HL-60/S4 treated with retinoic acid at 250 ng/mL for 4 days and 3 days (cell line): ENCODE data around the gene EPB41L4B.
"Not testable (repeated sequence)": the region's sequence is repeated elsewhere in the genome, so short reads cannot be mapped to it uniquely, and the experiment has no call there.

Experiments
- in situ Hi-C: fragments of 300-500 bp; cut with MboI; formaldehyde crosslinking; loops from 2 replicates; pipeline ENCODE4 v1.7.0; 2022; ENCODE audit warnings: low sequenced_read_pairs

EPB41L4B gene

DNA sequence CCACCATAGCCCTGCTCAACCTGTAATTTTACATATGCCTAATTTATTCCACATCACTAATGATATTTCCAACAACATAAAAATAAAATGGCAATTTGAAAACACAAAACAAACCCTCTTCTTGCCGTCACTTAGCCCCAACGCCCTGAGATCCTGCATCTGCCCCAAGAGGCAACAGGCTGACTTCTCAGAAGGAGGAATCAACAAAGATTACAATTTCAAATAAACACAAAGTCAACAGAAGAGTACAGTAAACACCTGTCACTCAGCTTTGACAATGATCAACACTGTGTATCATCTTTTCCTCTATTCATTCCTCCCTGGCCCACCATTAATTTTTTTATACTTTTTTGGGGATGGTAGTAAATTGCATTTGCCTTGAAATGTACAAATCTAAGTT, 19.8 kb downstream of the EPB41L4B start:
- in situ Hi-C loops: no loop called here

DNA sequence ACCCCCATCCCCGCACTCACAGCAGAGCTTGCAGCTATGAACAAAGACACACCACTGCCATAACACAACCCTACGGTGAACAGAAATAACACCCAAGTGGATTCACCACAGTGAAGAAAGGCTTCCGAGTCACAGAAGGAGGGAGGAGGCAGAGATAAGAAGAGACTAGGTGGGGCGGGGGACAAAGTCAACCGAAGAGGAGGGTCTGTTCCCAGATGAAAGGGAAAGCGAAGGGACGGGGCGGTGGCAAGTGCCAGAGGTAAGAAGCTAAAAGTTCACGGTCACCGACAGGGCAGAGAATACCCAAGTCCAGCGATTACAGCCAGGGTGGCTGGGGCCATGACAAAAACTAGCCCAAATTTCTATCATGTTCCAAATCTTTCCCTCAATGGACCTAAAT, 21.0 kb downstream of the EPB41L4B start:
- in situ Hi-C loops: no loop called here

GRCh38 chr9:109297899-109298298, 23.0 kb downstream of the EPB41L4B start:
- in situ Hi-C loops: no loop called here

DNA sequence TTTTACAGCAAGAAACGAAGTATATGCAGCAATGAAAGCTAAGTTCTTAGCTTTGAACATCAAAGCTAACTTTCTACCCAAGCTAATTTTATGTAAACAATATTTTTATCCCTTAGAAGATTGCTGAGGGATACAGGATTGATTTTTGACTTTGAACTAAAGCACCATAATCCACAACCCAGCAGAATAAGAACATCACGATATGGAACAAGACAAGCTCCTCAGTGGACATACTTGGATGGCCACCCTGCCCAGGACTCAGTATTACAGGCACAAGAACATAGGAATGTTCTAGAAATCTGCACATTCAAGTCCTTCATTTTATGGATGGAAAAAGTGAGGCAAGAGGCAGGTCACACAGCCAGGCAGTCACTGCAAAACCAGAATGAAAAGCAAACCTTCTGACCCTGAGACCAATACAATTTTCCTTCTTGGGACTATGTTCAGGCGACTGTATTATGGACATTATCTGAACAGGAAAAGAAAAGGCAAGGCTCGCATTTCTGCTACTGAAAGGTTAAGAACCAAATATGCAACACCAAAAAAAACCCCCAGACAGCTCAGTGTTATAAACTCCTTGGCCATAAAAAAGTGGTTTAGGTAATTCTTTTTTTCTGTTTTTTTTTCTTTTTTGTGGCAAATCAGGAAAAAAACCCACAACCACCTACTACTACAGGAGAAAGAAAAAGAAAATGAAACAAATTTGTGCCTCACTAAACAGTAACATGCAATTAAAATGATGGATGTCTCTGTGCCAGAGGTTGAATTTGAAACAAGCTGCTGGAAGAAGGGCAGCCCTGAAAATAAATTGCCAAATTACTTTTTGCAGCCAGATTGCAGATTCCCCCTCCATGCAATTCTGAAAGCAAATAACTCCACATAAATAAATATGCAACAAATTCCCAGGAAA, 25.4 kb downstream of the EPB41L4B start:
- in situ Hi-C loops: no loop called here

GRCh38 chr9:109290385-109290784, 30.5 kb downstream of the EPB41L4B start:
- in situ Hi-C loops: no loop called here

- in situ Hi-C loops: no loop called here
Measured at GRCh38 chr9:109289931-109290330, 30.9 kb downstream of the EPB41L4B start.

GRCh38 chr9:109289186-109289585, 31.7 kb downstream of the EPB41L4B start:
- in situ Hi-C loops: no loop called here

DNA sequence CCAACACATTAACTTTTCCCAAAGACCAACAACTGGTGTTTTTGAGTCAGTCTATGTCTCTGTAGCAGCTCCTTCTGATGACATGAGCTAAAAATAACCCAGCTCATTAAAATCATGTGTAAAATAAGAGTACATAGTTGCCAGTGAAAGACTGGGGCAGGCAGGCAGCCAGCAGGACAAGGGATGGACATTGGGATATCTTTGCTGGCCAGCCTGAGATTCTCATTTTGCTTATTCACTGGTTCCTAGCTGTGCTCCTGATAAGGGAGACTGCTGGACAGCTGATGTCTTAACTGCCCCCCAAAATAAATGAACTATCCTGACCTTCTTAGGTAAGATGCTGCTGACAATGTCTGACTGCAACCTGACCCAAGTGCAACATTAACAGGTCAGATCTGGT, 33.9 kb downstream of the EPB41L4B start:
- in situ Hi-C loops: no loop called here

DNA sequence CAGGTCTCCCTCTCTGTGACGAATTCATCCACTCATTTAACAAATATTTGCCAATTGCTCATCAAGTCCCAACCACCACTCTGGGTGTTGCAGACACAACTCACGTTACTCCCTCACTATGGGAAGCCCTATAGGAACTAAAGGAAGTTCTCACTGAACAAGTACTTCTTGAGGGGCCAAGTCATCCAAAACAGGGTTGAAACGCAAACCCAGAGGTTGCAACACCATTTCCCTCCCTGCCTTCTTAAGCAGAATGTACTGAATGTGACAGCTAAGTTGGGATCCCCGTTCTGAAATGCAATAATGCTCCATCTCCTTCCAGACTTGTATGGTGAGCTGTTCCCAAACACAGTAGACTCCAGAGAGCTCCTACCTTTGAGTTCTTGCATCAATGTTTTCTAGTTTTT, 34.3 kb downstream of the EPB41L4B start:
- in situ Hi-C loops: no loop called here

DNA sequence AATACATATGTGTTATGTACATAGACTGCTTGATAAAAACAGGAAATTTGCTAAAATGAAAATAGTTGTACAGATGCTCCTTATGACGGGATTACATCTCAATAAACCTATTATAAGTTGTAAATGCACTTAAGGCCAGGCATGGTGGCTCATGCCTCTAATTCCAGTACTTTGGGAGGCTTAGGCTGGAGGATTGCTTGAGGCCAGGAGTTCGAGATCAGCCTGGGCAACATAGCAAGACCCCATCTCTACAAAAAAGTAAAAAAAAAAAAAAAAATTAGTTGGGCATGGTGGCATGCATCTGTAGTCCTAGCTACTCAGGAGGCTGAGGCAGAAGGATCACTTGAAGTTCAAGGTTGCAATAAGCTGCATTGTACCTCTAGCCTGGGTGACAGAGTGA, 37.2 kb downstream of the EPB41L4B start:
- in situ Hi-C loops: not testable (repeated sequence)

GRCh38 chr9:109283012-109283411, 37.8 kb downstream of the EPB41L4B start:
- in situ Hi-C loops: no loop called here

DNA sequence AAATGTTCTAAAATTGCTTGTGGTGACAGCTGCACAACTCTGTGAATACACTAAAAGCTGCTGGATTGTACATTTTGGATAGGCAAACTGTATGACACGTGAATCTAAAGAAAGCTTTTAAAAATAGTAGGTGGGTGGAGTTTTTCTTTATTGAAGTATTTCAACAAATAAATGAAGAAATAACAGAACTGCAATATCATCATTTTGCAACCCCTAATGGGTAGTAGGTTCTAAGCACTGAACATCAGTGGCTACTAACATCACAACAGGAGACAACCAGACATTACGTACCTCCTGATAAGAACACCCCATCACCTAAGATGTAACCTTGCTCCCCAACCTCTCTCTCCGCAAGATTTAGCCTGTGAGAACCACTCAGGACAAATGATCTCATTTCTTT, 38.6 kb downstream of the EPB41L4B start:
- in situ Hi-C loops: no loop called here

DNA sequence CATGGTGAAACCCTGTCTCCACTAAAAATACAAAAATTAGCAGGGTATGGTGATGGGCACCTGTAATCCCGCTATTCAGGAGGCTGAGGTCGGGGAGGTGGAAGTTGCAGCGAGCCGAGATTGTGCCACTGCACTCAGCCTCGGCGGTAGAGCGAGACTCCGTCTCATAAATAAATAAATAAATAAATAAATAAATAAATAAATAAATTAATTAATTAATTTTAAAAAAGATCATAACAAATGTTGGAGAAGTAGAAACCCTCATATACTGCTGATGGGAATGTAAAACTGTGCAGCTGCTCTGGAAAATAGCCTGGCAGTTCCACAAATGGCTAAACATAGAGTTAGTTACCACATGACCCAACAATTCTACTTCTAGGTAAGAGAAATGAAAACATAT, 39.3 kb downstream of the EPB41L4B start:
- in situ Hi-C loops: no loop called here

DNA sequence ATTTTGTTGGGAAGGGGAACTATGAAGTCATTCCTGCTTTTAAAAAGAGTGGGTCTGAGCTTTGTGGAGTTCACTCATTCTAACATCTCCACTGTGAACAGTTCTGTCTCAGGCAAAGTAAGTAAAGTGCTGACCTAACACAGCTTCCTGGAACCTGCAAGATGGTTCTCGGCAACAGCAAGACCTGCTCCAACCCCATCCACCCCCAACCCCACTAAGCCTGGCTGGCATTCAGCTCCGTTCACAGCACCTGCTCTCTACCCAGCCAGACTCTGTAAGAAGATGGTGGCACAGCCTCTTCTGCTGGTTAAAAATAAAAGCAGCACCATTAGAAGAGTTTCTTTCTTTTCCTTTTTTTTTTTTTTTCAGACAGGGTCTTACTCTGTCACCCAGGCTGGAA, 42.0 kb downstream of the EPB41L4B start:
- in situ Hi-C loops: no loop called here

- in situ Hi-C loops: no loop called here
Measured at GRCh38 chr9:109278216-109278615, 42.6 kb downstream of the EPB41L4B start.

GRCh38 chr9:109277451-109277850, 43.4 kb downstream of the EPB41L4B start:
- in situ Hi-C loops: no loop called here

GRCh38 chr9:109276469-109277440, 44.1 kb downstream of the EPB41L4B start:
- in situ Hi-C loops: no loop called here

GRCh38 chr9:109274884-109275730, 45.8 kb downstream of the EPB41L4B start:
- in situ Hi-C loops: no loop called here

DNA sequence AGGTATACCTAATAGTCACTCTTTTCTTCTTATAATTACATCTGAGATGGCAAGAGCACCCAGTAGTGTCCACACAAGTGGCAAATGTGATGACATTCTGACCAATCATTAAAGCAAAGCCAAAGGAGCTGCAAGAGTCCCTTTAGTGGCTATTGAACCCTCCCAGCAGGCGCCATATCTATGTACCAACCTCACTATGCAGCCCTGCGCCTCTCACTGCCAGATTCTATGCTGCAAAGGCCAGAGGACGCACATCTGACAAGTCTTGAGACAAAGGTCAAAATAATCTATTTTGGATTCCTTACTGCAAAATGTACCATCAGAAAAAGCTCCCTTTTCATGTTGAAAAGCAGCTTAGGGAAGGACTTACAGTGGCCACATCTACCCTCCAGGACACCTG, 47.0 kb downstream of the EPB41L4B start:
- in situ Hi-C loops: no loop called here

DNA sequence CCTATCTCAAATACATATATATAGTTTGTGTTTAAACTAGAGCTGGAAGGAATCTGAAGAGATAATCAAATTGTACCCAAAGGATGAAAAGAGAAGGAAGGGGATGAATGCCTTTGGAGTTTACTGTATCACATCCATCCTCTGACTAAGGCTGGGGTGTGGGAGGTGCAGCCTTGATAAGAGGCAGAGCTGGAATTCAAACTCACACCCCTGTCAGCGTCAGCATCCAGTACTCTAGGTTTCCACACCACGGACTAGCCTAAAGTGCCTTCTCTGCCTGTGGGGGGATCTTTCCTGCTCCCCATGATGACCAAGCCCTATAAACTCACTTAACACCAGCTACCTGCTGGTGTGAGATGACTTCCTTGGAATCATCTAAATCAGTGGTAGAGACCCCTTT, 48.1 kb downstream of the EPB41L4B start:
- in situ Hi-C loops: no loop called here

DNA sequence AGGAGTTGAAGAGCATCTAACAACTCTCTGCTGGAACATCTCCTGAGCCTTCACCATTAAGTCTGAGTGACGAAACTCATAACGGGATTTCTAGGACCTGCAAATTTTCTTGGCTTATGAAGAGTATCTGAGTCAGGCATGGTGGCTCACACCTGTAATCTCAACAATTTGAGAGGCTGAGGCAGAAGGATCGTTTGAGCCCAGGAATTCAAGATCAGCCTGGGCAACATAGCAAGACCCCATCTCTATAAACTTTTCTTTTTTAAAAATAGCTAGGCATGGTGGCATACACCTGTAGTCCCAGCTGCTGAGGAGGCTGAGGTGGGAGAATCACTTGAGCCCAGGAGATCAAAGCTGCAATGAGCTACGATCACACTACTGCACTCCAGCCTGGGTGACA, 48.8 kb downstream of the EPB41L4B start:
- in situ Hi-C loops: no loop called here
